Measurements from ENCODE around the gene SAMD14.
"Not testable (repeated sequence)": the region's sequence is repeated elsewhere in the genome, so short reads cannot be mapped to it uniquely, and the experiment has no call there.

The SAMD14 gene

DNA sequence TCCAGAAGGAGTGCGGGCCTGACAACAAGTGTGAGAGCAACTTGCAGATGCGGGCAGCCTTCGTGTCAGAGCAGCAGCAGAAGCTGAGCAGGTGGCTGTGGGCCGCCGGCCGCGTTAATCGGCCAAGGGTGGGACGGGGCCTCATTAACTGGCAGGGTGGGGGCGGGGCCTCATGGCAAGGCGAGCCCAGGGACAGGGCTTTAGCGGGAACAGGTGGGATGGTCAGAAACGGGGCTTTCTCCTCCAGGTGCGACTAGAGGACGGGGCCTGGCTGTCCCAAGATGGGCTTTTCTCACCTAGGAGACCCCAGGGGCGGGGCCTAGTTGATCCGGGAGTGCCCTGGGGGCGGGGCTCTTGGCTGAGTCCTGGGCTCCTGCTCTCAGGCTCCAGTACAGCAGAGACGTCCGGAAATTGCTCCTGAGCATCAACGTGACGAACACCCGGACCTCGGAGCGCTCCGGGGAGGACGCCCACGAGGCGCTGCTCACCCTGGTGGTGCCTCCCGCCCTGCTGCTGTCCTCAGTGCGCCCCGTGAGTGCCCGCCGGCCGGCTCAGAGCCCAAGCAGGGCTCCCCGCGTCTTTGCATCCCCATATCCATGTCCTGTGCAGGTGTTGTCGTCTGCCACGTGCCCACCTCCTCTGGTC, 53.2 kb downstream of the SAMD14 start:
- no peak for DNase-seq (ENCODE audit: low read depth in 1 of 2, low spot score in 1 of 2)

DNA sequence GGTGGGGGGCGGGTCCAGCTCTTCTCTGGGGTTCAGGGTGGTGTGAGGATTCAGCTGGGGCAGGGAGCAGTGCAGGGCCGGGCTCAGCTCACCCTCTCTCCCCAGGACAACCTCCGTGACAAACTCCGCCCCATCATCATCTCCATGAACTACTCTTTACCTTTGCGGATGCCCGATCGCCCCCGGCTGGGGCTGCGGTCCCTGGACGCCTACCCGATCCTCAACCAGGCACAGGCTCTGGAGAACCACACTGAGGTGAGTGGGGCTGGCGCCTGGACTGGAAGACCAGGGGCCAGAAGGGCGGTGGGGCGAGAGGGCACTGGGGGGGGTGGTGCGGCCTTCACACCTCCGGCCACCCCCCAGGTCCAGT, 53.8 kb downstream of the SAMD14 start:
- no peak for DNase-seq (ENCODE audit: low read depth in 1 of 2, low spot score in 1 of 2)

DNA sequence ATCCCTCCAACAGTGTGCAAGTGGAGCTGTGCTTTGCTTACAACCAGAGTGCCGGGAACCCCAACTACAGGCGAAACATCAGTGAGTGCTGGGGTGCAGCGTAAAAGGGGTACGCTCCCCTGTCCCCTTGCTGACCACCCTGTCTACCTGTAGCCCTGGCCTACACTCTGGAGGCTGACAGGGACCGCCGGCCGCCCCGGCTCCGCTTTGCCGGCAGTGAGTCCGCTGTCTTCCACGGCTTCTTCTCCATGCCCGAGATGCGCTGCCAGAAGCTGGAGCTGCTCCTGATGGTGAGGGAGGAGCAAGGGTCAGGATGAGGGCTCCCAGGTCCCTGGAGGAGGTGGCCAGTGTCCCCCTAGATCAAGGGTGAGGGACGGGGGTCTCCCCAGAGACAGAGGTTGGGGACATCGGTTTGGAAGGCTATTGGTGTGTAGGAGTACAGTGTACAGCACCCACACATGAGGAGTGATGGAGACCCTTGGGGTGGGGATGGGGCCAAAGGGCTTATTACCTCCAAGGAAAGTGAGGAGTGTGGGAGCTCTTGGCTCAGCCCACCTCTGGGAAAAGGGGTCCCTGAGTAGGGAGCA, 54.4 kb downstream of the SAMD14 start:
- no peak for DNase-seq (ENCODE audit: low read depth in 1 of 2, low spot score in 1 of 2)

DNA sequence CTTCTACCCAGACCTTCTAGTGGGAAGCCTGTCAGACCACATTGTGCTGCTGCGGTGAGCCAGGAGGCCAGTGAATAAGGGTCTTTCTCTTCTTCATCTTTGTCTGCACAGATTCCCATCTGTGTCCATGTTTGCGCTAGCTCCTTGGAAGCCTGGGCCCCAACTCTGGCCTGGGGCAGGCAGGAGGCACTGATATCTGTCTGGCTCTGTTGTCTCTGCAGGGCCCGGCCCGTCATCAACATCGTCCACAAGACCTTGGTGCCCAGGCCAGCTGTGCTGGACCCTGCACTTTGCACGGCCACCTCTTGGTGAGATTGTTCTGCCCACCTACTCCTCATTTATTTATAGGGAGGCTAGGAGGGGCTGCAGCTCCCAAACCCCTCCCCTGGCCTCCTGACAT, 55.7 kb downstream of the SAMD14 start:
- DNase-seq (ENCODE audit: low read depth in 1 of 2, low spot score in 1 of 2) = no peak

DNA sequence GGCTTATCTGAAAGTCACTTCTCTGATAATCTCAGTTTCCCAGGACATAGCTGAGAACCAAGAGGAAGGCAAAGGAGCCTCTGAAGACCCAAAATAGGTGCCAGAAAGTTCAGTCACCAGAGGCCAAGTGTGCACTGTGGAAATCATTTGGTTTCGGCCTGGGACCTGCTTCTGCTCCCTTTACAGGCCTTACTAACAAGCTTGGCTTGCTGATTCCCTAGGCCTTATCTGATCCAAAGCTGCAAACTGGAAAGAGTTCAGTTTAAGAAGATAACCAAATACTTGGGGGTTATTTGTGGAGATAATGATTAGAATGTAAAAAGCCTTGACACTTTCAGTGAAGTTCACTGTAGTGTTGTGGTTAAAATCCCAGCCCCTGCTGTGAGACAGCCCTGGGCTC, 57.0 kb downstream of the SAMD14 start:
- DNase-seq (ENCODE audit: low read depth in 1 of 2, low spot score in 1 of 2) = no peak

DNA sequence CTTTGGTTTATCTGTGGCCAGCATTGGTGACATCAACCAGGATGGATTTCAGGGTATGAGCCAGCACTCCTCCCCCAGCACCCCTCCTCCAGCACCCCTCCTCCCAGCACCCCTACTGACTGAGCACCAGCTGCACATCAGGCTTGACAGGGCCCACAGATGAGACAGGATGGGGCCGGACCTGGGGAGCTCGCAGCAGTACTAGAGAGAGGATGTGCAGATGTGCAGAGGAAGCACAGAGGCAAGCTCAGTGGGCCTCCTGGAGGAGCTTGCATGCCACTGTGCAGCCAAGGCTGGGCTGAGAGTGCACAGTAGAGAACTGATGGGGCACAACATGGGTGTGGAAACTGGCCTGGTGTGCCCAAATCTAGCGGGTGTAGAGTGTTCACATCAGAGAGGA, 57.8 kb downstream of the SAMD14 start:
- no peak for DNase-seq (ENCODE audit: low read depth in 1 of 2, low spot score in 1 of 2)

DNA sequence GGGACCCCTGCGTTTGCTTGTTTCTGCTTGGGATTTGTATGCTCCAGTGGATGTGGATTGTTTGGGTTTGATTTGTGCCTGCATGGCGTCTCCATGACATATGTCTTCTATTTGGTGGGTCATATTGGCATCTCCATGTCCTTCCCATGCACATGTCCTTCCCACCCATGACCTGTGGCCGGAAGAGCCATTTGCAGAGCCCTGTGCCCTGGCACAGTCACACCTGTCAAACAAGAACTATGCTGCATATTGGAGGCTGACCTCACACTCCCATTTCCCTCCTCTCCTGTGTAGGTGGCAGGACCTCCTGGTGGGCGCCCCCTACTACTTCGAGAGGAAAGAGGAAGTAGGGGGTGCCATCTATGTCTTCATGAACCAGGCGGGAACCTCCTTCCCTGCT, 58.3 kb downstream of the SAMD14 start:
- DNase-seq (ENCODE audit: low read depth in 1 of 2, low spot score in 1 of 2) = no peak

DNA sequence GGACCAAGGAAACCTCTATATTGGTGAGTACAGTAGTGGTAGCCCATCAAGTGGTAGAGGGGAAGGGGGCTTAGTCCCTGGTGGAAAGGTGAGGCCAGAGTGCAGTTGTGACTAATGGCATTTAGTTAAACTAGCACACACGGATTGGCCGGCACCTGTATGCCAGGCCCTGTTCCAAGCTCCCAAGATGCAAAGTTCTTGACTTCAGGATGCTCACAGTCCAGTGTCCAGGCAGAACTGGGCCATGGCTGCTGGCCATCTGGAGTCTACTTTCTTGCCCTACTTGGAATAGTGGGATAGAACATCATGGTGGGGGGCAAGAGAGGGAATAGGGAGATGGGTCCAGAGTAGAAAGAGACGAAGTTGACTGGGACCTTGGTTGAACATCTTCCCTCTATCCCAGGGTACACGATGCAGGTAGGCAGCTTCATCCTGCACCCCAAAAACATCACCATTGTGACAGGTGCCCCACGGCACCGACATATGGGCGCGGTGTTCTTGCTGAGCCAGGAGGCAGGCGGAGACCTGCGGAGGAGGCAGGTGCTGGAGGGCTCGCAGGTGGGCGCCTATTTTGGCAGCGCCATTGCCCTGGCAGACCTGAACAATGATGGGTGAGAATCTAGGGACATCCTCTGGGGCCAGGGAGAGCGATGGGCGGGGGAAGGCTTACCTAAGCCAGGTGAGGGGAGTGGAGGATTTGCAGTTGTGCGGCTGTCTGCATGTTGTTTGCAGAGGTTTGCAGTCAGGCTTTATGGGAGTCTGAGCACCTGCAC, 58.9 kb downstream of the SAMD14 start:
- DNase-seq (ENCODE audit: low read depth in 1 of 2, low spot score in 1 of 2) = no peak

DNA sequence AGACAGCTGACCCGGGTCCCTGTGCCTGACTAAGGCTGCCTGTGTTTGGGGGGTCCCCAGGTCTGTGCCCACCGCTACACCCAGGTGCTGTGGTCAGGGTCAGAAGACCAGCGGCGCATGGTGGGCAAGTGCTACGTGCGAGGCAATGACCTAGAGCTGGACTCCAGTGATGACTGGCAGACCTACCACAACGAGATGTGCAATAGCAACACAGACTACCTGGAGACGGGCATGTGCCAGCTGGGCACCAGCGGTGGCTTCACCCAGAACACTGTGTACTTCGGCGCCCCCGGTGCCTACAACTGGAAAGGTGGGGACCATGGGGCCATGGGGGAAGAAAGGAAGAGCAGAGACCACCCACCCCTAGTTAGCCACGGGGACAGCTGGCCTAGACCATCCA, 62.0 kb downstream of the SAMD14 start:
- no peak for DNase-seq (ENCODE audit: low read depth in 1 of 2, low spot score in 1 of 2)

DNA sequence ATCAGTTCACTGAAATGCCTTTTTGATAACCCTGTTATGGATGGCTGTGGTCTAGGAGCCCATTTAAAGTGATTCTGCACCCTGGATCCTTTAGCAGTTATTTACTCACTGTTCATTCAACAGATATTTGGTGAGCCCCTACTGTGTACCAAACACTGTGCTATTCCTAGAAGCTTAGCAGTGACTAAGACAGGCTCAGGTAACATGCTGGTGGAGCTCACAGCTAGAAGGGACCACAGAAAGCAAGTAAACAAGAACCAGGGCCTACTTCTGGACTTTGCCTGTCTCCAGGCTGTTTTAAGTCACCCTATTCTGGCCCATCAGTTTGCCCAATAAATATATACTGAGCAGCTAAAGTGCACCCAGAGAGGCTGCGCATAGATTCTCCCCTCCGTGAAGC, 63.0 kb downstream of the SAMD14 start:
- no peak for DNase-seq (ENCODE audit: low read depth in 1 of 2, low spot score in 1 of 2)

DNA sequence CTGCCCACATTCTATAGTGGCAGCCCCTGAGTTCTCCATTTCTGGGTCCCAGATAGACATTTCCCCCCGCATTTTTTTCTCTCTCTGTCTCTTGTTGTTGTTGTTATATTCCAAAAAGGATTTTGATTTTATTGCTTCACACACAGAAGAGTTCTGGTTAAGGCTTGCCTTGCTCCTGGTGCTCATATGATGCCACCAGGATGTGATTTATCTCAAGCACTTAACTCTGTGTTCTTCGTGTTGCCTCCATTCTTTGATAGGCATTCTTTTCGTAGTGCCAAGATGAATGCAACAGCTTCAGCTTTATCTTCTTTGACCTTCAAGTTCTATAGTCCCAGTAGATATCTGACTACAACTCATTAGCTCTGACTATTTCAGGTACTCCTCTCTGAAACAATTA, 64.9 kb downstream of the SAMD14 start:
- no peak for DNase-seq (ENCODE audit: low read depth in 1 of 2, low spot score in 1 of 2)

DNA sequence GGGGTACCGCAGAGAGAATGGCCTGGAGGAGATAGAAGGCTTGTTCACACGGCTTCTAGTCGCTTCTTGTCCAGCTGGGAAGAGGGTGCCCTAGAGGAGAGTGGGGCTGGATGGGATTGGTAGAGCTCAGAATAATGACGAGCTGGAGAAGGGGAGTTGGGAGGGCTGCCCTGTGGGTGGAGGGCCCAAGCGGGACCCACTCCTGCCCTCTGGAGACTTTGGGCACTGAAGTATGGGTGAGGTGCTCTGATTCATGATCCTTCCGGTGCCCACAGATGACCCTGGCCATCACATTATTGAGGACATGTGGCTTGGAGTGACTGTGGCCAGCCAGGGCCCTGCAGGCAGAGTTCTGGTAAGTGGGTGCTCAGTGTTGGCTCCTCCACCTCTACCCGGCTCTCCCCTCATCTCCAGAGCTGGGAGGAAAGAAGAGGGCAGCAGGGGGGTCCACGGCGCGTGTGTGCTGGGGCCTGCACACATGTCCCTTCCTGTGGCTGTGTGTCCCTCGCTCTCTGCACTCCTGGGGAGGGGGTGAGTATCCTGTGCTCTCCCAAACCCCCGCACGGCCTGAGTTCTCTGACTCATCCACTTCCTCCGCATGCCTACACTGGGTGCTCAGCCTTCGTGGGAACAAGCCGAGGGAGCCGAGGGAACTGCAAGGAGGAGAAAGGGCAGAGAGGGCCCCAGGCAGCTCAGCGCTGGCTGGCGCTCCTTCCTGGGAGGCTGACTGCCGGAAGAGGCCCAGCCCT, 65.5 kb downstream of the SAMD14 start:
- no peak for DNase-seq (ENCODE audit: low read depth in 1 of 2, low spot score in 1 of 2)

DNA sequence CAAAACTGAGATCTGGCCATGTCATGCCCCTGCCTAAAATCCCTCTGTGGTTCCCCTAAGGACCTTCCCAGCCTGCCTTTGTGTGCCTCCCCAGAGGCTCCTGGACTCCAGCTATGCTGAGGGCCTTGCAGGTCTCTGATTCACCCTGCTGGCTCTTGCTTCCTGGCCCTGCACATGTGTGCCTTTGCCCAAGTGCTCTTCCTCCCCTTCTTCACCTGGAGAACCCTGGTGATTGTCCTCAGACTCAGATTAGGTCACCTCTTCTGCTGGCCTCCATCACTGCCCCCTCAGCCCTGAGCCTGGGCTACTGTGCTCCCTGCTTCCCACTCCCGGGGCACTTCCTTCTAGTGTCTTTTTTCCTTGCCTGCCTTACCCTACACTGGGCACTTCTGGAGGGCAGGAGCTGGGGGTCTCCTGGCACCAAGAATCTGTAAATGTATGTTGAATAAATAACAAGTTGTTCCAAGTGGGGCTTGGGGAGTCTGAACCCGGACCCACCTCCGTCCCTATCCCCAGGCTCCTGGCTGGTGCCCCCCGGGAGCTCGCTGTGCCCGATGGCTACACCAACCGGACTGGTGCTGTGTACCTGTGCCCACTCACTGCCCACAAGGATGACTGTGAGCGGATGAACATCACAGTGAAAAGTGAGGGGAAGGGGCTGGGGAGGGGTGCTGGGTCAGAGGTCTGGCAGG, 66.3 kb downstream of the SAMD14 start:
- no peak for DNase-seq (ENCODE audit: low read depth in 1 of 2, low spot score in 1 of 2)

DNA sequence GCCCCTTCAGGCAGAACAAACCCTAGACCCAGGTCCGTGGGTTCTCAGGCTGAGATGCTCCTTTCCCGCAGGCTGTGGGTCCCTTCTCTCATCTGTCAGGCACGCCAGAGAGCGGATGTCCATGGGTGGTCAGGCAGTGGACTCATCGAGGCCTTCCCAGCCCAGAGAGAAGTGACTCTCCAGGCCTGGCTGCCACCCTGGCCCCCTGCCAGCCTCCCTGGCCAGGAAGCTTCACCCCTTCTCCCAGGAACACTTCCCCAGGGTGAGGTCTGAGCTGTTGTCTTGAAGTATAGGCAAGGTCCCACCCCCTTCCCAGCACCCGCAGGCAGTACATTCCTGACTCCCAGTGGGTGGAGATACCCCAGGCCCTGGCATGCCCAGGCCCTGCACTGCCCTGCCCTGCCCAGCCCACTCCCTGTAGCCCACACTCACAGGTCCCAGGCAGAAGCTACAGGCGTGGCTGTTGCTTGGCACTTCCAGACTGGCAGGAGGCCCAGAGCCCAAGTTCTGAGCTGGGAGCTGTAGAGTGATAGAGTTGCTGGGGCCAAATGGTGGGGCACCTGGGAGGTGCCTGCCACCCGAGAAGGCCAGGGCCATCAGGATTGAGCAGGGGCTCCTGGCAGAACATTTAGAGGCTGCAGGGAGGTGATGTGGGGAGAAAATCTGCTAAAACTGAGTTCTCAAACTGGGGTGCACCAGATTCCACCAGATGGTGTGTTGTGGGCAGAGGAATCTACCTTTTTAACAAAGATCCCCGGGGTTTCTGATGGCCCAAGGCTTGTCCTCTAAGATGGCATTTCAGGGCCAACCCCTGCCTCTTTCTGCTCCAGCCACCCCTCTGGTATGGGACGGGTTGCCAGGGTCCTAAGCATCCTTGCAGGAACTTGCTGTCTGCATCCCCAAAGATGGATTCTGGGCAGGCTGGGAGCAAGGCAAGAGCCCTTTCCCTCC, 67.4 kb downstream of the SAMD14 start:
- DNase-seq (ENCODE audit: low read depth in 1 of 2, low spot score in 1 of 2) = no peak

DNA sequence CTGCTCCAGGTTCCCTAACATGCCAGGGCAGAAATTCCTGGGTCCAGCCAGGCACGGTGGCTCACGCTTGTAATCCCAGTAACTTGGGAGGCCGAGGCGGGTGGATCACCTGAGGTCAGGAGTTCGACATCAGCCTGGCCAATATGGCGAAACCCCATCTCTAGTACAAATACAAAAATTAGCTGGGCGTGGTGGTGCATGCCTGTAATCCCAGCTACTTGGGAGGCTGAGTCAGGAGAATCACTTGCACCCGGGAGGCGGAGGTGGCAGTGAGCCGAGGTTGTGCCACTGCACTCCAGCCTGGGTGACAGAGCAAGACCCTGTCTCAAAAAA, 68.3 kb downstream of the SAMD14 start:
- not testable (repeated sequence) for DNase-seq (ENCODE audit: low read depth in 1 of 2, low spot score in 1 of 2)

DNA sequence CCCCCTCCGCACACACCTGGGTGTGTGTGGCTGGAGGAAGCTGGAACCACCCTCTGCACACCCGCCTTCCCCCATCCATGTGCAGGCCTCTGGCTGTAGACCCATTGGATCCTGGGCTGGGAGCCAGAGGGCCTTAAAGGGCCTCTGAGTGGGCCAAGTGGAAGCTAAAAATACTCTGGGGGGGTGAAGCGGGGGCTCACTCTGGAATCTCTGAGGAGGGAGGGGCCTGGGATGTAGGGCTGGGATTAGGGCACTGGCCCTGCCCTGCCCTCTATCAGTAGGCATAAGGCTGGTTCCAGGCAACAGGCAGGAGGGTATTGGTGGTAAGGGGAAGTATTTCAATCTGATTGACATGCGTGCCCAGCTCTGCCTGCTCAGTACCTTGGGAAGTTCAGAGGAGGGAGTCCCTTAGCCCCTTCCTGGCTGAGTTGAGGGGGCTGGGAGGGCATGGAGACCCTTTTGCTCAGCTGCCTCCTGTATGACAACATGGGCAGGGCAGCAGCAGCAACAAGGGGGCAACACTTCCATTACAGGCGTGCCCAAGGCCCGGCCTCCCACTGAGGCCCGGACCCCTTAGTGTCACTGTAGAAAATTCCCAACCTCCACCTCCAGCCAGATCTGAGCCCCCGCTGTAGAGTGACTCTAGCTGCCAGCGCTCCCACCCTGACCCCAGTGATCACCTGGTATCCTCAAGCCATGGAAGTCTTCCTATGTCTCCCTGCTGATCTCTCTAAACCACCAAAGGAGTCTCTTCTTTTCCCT, 68.8 kb downstream of the SAMD14 start:
- no peak for DNase-seq (ENCODE audit: low read depth in 1 of 2, low spot score in 1 of 2)
